T-cell (primary cell): Measurements from ENCODE around the gene BICD2. TPM values are rescaled to one million over a fixed set of nuclear protein-coding genes. Genes with fewer than 3 reads are reported as not detected.

Experiments used
- ATAC-seq, 4 experiments: fragments of 200-7000 bp in 3 of 4; fragments of 150-1000 bp in 1 of 4; cut with Tn5 transposase; replicated peaks in 1 of 4; 1 replicate in 3 of 4; 2 replicates in 1 of 4; pipeline ENCODE4 v1.10.0; 2021; ENCODE audit warnings: moderate library complexity in 3 of 4, mild to moderate bottlenecking in 2 of 4, moderate number of reproducible peaks in 1 of 4
- CTCF ChIA-PET, 2 donors: fragments of 300-600 bp; sonication (Branson Sonifier 250); formaldehyde crosslinking; loops; one replicate each; lab custom pipeline; 2022; ENCODE audit warnings: antibody characterized with exemption in 2 of 2; lab: Charles Lee
- POLR2A ChIA-PET, 2 donors: fragments of 300-600 bp; sonication (Branson Sonifier 250); formaldehyde crosslinking; loops; one replicate each; lab custom pipeline; 2022; ENCODE audit warnings: antibody characterized with exemption in 2 of 2; lab: Charles Lee
- DNase-seq, 35 experiments: peaks; one replicate each; pipeline versions ENCODE4 v3.0.0 to v3.0.0-alpha.2; 2013 to 2023
- H3K27ac ChIP-seq: one replicate; pipeline ENCODE4 v1.5.1; 2013; ENCODE audit warnings: low read length
- H3K27me3 ChIP-seq, 2 experiments: replicated peaks in 1 of 2; 1 replicate in 1 of 2; 2 replicates in 1 of 2; pipeline versions ENCODE4 v1.6.1 to v1.7.0; 2013; ENCODE audit warnings: low read length in 1 of 2, mixed read lengths in 1 of 2; ENCODE audit not compliant: control insufficient read depth in 2 of 2, insufficient read depth in 2 of 2; ENCODE audit errors: extremely low read depth in 1 of 2
- H3K36me3 ChIP-seq, 2 donors: 1 replicate in 1 of 2; 2 replicates in 1 of 2; pipeline versions ENCODE4 v1.6.1 to v1.7.0; 2013; ENCODE audit warnings: low read length in 1 of 2; ENCODE audit not compliant: control insufficient read depth in 2 of 2, insufficient read depth in 1 of 2; ENCODE audit errors: extremely low read depth in 1 of 2
- H3K4me1 ChIP-seq, 2 experiments: 1 replicate in 1 of 2; 2 replicates in 1 of 2; pipeline versions ENCODE4 v1.6.1 to v1.7.0; 2013; ENCODE audit warnings: low read length in 2 of 2, mixed read lengths in 1 of 2; ENCODE audit not compliant: insufficient read depth in 2 of 2, control insufficient read depth in 1 of 2; ENCODE audit errors: extremely low read depth in 1 of 2
- H3K4me3 ChIP-seq, 2 donors: 1 replicate in 1 of 2; 2 replicates in 1 of 2; pipeline versions ENCODE4 v1.5.1 to v1.7.0; 2013; ENCODE audit warnings: mild to moderate bottlenecking in 2 of 2, low read length in 1 of 2, moderate library complexity in 1 of 2; ENCODE audit not compliant: control insufficient read depth in 1 of 2; ENCODE audit errors: extremely low read depth in 1 of 2
- H3K9me3 ChIP-seq: 2 replicates; pipeline ENCODE4 v1.7.0; 2013
- H3K27ac Mint-ChIP-seq, 2 donors: one replicate each; pipeline ENCODE4 v1.8.0; 2020 to 2021; ENCODE audit warnings: mild to moderate bottlenecking in 2 of 2, mixed read lengths in 2 of 2
- H3K27me3 Mint-ChIP-seq, 2 donors: one replicate each; pipeline ENCODE4 v1.8.0; 2021 to 2022; ENCODE audit warnings: mixed read lengths in 2 of 2
- H3K36me3 Mint-ChIP-seq: one replicate; pipeline ENCODE4 v1.8.0; 2021; ENCODE audit warnings: mixed read lengths
- H3K4me1 Mint-ChIP-seq, 3 donors: one replicate each; pipeline ENCODE4 v1.8.0; 2020 to 2022; ENCODE audit warnings: mixed read lengths in 3 of 3, mild to moderate bottlenecking in 1 of 3
- H3K4me3 Mint-ChIP-seq, 3 donors: one replicate each; pipeline ENCODE4 v1.8.0; 2020 to 2022; ENCODE audit warnings: mild to moderate bottlenecking in 3 of 3, mixed read lengths in 3 of 3, moderate library complexity in 3 of 3
- H3K9me3 Mint-ChIP-seq, 3 donors: one replicate each; pipeline ENCODE4 v1.8.0; 2020 to 2022; ENCODE audit warnings: mixed read lengths in 3 of 3
- WGBS: methylation state at CpG from one replicate; pipeline ENCODE4 v1.1.5; 2013; ENCODE audit warnings: missing lambda C conversion rate; ENCODE audit not compliant: insufficient coverage; 5-methylcytosine and 5-hydroxymethylcytosine counted together
- total RNA-seq, 35 experiments: library from RNA in 6 of 35; stranded (reverse) in 6 of 35; fragments of 120-200 nt in 1 of 35; gene quantifications; one replicate each; pipeline versions ENCODE4 v1.2.1 to v1.2.4 and lab custom pipeline; 2013 to 2026

BICD2 gene
- total RNA-seq, 5 donors from 2014 or later (not counting 1 experiment from before 2014, with no cell fraction given) = 24.1 to 36.6 (median 30.6) TPM

GRCh38 chr9:92735636-92736562, 28.7 kb downstream of the BICD2 start:
- no peaks in the 10 kb centered on the region for H3K9me3 Mint-ChIP-seq

GRCh38 chr9:92734931-92735635, 29.6 kb downstream of the BICD2 start:
- no peak overlapping the region for H3K4me3 Mint-ChIP-seq
- no peak overlapping the region for H3K27ac ChIP-seq
- ATAC-seq (no peak), DNase-seq (no peak)
- CTCF ChIA-PET = no interaction called here
- POLR2A ChIA-PET = no interaction called here
- peaks cover 2 to 41% of the 10 kb centered on the region in 2 experiments for H3K4me1 ChIP-seq
- no peaks in the 10 kb centered on the region for H3K27me3 Mint-ChIP-seq
- no peaks in the 10 kb centered on the region for H3K27me3 ChIP-seq
- no peaks in the 10 kb centered on the region for H3K36me3 Mint-ChIP-seq
- peaks cover 63 to 75% (median 64%) of the 10 kb centered on the region in 3 donors for H3K4me1 Mint-ChIP-seq
- 93% methylated on average over 8 of the region's 9 CpGs for WGBS
- no peaks in the 10 kb centered on the region for H3K9me3 ChIP-seq
- H3K4me3 ChIP-seq = no peak overlapping the region
- no peak overlapping the region for H3K27ac Mint-ChIP-seq
- H3K36me3 ChIP-seq = peaks cover 0 to 4% of the 10 kb centered on the region in 2 donors
- no peaks in the 10 kb centered on the region for H3K9me3 Mint-ChIP-seq

More at GRCh38 chr9:92735636-92736562, 28.7 kb downstream of the BICD2 start:
- ATAC-seq (no peak), DNase-seq (no peak)
- CTCF ChIA-PET = interaction anchor here in 1 of 2 donors (1.3 kb wide), 1 partner anchor 24 kb away, joined by 3 read pairs; no protein-coding TSS in a partner anchor
- POLR2A ChIA-PET = no interaction called here
- H3K36me3 ChIP-seq = peaks cover 0 to 4% of the 10 kb centered on the region in 2 donors
- Mint-ChIP-seq H3K36me3 (no peaks in the 10 kb centered on the region), H3K4me1 (peaks cover 67 to 78% (median 71%) of the 10 kb centered on the region in 3 donors), H3K27ac (no peak overlapping the region), H3K4me3 (no peak overlapping the region), H3K27me3 (no peaks in the 10 kb centered on the region)
- no peaks in the 10 kb centered on the region for H3K9me3 ChIP-seq
- H3K4me3 ChIP-seq = no peak overlapping the region
- no peak overlapping the region for H3K27ac ChIP-seq
- peaks cover 5 to 44% of the 10 kb centered on the region in 2 experiments for H3K4me1 ChIP-seq
- H3K27me3 ChIP-seq = no peaks in the 10 kb centered on the region
- 95% methylated on average over 5 of the region's 9 CpGs for WGBS

- 97% methylated on average over 5 of the region's 8 CpGs for WGBS
- Histone ChIP-seq H3K4me3 (no peak overlapping the region), H3K27me3 (no peaks in the 10 kb centered on the region), H3K9me3 (no peaks in the 10 kb centered on the region), H3K27ac (no peak overlapping the region), H3K36me3 (peaks cover 10 to 24% of the 10 kb centered on the region in 2 donors), H3K4me1 (peaks cover 0 to 10% of the 10 kb centered on the region in 2 experiments)
- Mint-ChIP-seq H3K4me1 (peaks cover 29 to 56% (median 29%) of the 10 kb centered on the region in 3 donors), H3K36me3 (peaks cover 10% of the 10 kb centered on the region), H3K9me3 (no peaks in the 10 kb centered on the region), H3K27ac (peak overlapping the region in 1 of 2 donors; percentile 34), H3K27me3 (no peaks in the 10 kb centered on the region), H3K4me3 (no peak overlapping the region)
- no peak for ATAC-seq
- DNase-seq = no peak
- CTCF ChIA-PET = no interaction called here
- POLR2A ChIA-PET = no interaction called here
These were observed 33.7 kb downstream of the BICD2 start for GRCh38 chr9:92730897-92731296.

GRCh38 chr9:92729735-92730155, 34.9 kb downstream of the BICD2 start:
- ATAC-seq = no peak
- no peaks in the 10 kb centered on the region for H3K9me3 Mint-ChIP-seq
- H3K27me3 Mint-ChIP-seq = no peaks in the 10 kb centered on the region
- peaks cover 12% of the 10 kb centered on the region for H3K36me3 Mint-ChIP-seq
- no peak for DNase-seq
- 94% methylated on average over 6 of the region's 9 CpGs for whole genome bisulfite sequencing
- H3K36me3 ChIP-seq = peaks cover 11 to 29% of the 10 kb centered on the region in 2 donors
- no peak overlapping the region for H3K27ac Mint-ChIP-seq
- H3K4me1 Mint-ChIP-seq = peaks cover 18 to 52% (median 23%) of the 10 kb centered on the region in 3 donors
- no peaks in the 10 kb centered on the region for H3K27me3 ChIP-seq
- no peak overlapping the region for H3K4me3 ChIP-seq
- H3K4me1 ChIP-seq = peaks cover 0 to 7% of the 10 kb centered on the region in 2 experiments
- H3K27ac ChIP-seq = no peak overlapping the region
- POLR2A ChIA-PET = no interaction called here
- H3K4me3 Mint-ChIP-seq = no peak overlapping the region
- CTCF ChIA-PET = interaction anchor here in 1 of 2 donors (0.6 kb wide), 1 partner anchor 1383 kb away, joined by 4 read pairs; no protein-coding TSS in a partner anchor
- no peaks in the 10 kb centered on the region for H3K9me3 ChIP-seq

- H3K4me3 Mint-ChIP-seq = no peak overlapping the region
- H3K4me3 ChIP-seq = no peak overlapping the region
- H3K27me3 Mint-ChIP-seq = no peaks in the 10 kb centered on the region
- H3K36me3 ChIP-seq = peaks cover 12 to 30% of the 10 kb centered on the region in 2 donors
- no peaks in the 10 kb centered on the region for H3K27me3 ChIP-seq
- ChIA-PET CTCF (no interaction called here), POLR2A (no interaction called here)
- DNase-seq (peak in 1 of 35 experiments; percentile 19), ATAC-seq (peak in 1 of 4 experiments; percentile 42)
- H3K9me3 ChIP-seq = no peaks in the 10 kb centered on the region
- WGBS = 90% methylated on average over 16 of the region's 22 CpGs
- peaks cover 22 to 52% (median 22%) of the 10 kb centered on the region in 3 donors for H3K4me1 Mint-ChIP-seq
- peaks cover 12% of the 10 kb centered on the region for H3K36me3 Mint-ChIP-seq
- no peak overlapping the region for H3K27ac Mint-ChIP-seq
- no peak overlapping the region for H3K27ac ChIP-seq
- peaks cover 0 to 7% of the 10 kb centered on the region in 2 experiments for H3K4me1 ChIP-seq
- no peaks in the 10 kb centered on the region for H3K9me3 Mint-ChIP-seq
These were observed 35.5 kb downstream of the BICD2 start for GRCh38 chr9:92728831-92729734.
